ENCODE measurements around the gene GALNT7. TPM values are rescaled to one million over a fixed set of nuclear protein-coding genes. Genes with fewer than 3 reads are reported as not detected.

Gene GALNT7
- total RNA-seq, 1 donor from 2014 or later: 16.9 TPM

DNA sequence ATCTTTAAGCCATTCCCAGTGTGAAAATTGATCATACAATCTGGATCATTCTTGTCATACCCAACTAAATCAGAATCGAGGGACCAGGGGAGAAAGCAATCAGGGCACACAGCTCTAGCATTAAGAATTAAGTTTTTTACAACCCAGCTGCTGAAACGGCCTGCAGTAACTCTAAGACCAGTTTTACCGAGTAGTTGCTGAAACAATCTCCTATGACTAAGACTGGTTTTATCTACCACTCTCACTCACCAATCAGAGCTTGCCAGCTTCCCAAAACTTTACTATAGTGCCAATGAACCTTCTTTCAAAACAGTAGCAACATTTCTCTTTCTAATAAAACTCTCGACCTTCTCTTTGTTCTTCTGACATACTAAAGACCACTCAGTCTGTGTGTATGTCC is 199.3 kb downstream of the GALNT7 start:
- peaks cover 11% of the 10 kb centered on the region for H3K4me1 Mint-ChIP-seq
- no peak overlapping the region for H3K27ac Mint-ChIP-seq

DNA sequence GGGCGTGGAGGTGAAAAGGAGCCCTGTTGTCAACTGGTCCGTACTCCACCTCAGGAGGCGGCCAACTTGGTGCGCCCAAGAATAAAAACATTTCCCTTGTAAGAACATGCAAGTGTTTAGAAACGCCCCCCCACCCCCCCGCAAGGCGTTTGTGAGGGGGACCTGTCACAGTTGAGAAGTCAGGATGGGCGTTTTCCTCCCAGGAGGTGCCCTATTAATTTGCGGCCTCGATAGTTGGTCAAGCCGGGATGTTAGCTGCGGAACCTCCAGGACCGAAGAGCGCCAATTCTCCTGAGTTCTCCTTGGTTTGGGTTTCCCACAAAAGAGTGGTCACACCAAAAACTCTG is 201.5 kb downstream of the GALNT7 start:
- H3K27me3 Mint-ChIP-seq: no peaks in the 10 kb centered on the region
- POLR2A ChIA-PET: interaction anchor here (0.6 to 4.9 kb wide), 8 partner anchors 23 to 1153 kb away, joined by 3 to 270 read pairs (median 8); partner anchors contain the start of genes CEP44, FBXO8, GALNT7 and HMGB2
- H3K4me1 Mint-ChIP-seq: peaks cover 16% of the 10 kb centered on the region
- TF ChIP-seq, protein P1, sequence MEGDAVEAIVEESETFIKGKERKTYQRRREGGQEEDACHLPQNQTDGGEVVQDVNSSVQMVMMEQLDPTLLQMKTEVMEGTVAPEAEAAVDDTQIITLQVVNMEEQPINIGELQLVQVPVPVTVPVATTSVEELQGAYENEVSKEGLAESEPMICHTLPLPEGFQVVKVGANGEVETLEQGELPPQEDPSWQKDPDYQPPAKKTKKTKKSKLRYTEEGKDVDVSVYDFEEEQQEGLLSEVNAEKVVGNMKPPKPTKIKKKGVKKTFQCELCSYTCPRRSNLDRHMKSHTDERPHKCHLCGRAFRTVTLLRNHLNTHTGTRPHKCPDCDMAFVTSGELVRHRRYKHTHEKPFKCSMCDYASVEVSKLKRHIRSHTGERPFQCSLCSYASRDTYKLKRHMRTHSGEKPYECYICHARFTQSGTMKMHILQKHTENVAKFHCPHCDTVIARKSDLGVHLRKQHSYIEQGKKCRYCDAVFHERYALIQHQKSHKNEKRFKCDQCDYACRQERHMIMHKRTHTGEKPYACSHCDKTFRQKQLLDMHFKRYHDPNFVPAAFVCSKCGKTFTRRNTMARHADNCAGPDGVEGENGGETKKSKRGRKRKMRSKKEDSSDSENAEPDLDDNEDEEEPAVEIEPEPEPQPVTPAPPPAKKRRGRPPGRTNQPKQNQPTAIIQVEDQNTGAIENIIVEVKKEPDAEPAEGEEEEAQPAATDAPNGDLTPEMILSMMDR (IDR thresholded peaks at IDR 0.05): no peak
- intact Hi-C loops (cut with micrococcal nuclease): loop anchor here (1.0 to 5.0 kb wide), 5 partner anchors 36 to 913 kb away; partner anchors contain the start of genes CEP44, FBXO8 and HMGB2
- ATAC-seq (ENCODE audit: low read depth) (peak; percentile 19), DNase-seq (no peak)
- H3K36me3 Mint-ChIP-seq (ENCODE audit: low read depth): peaks cover 14% of the 10 kb centered on the region
- H3K9me3 Mint-ChIP-seq: no peaks in the 10 kb centered on the region
- peak overlapping the region; percentile 96 for H3K27ac Mint-ChIP-seq
- peak overlapping the region; percentile 100 for H3K4me3 Mint-ChIP-seq
- CTCF ChIA-PET: interaction anchor here (0.6 to 0.9 kb wide), 2 partner anchors 48 to 54 kb away, joined by 3 to 4 read pairs; no protein-coding TSS in a partner anchor

More for the DNA sequence above, 199.3 kb downstream of the GALNT7 start:
- H3K27me3 Mint-ChIP-seq: no peaks in the 10 kb centered on the region
- no peaks in the 10 kb centered on the region for H3K9me3 Mint-ChIP-seq
- ChIA-PET CTCF (no interaction called here), POLR2A (interaction anchor here (1.3 kb wide), 1 partner anchor 35 kb away, joined by 11 read pairs; the partner anchor contains the start of gene HMGB2)
- intact Hi-C loops (cut with micrococcal nuclease): no loop called here
- H3K36me3 Mint-ChIP-seq (ENCODE audit: low read depth): peaks cover 14% of the 10 kb centered on the region
- ATAC-seq (ENCODE audit: low read depth) (no peak), DNase-seq (no peak)
- TF ChIP-seq, protein P1 (IDR thresholded peaks at IDR 0.05): no peak
- no peak overlapping the region for H3K4me3 Mint-ChIP-seq

- H3K4me3 Mint-ChIP-seq: peak within 1 kb of the TSS; percentile 100
- DNase-seq (peak; percentile 84), ATAC-seq (ENCODE audit: low read depth) (peak; percentile 86)
- H3K36me3 Mint-ChIP-seq (ENCODE audit: low read depth): peaks cover 14% of the 10 kb centered on the region
- no peaks in the 10 kb centered on the region for H3K27me3 Mint-ChIP-seq
- no peaks in the 10 kb centered on the region for H3K9me3 Mint-ChIP-seq
- H3K4me1 Mint-ChIP-seq: peaks cover 16% of the 10 kb centered on the region
- ChIA-PET POLR2A (interaction anchor here (0.6 to 4.9 kb wide), 12 partner anchors 31 to 1152 kb away, joined by 3 to 270 read pairs (median 8); partner anchors contain the start of genes CEP44, FBXO8, GALNT7 and HMGB2), CTCF (interaction anchor here (0.6 to 1.8 kb wide), 2 partner anchors 52 to 54 kb away, joined by 3 to 7 read pairs; no protein-coding TSS in a partner anchor)
- intact Hi-C loops (cut with micrococcal nuclease): loop anchor here (1.0 to 5.0 kb wide), 5 partner anchors 36 to 913 kb away; partner anchors contain the start of genes CEP44, FBXO8 and HMGB2
- peak within 1 kb of the TSS; percentile 96 for H3K27ac Mint-ChIP-seq
- TF ChIP-seq, protein P1 (IDR thresholded peaks at IDR 0.05): no peak
Measured at GRCh38 chr4:173370477-173371291, 202.1 kb downstream of the GALNT7 start, which contains the start of gene SAP30. TSS of gene SAP30 (plus strand) at chr4:173370954. CDS start at chr4:173371183, 229 bp downstream.

- H3K27me3 Mint-ChIP-seq: no peaks in the 10 kb centered on the region
- peaks cover 14% of the 10 kb centered on the region for H3K36me3 Mint-ChIP-seq (ENCODE audit: low read depth)
- peak overlapping the region; percentile 63 for H3K27ac Mint-ChIP-seq
- CTCF ChIA-PET: interaction anchor here (0.9 to 1.8 kb wide), 2 partner anchors 49 to 53 kb away, joined by 3 to 7 read pairs; no protein-coding TSS in a partner anchor
- TF ChIP-seq, protein P1 (IDR thresholded peaks at IDR 0.05): no peak
- H3K9me3 Mint-ChIP-seq: no peaks in the 10 kb centered on the region
- DNase-seq: peak; percentile 38
- peak; percentile 6 for ATAC-seq (ENCODE audit: low read depth)
- H3K4me1 Mint-ChIP-seq: peaks cover 16% of the 10 kb centered on the region
- H3K4me3 Mint-ChIP-seq: peak overlapping the region; percentile 94
- intact Hi-C loops (cut with micrococcal nuclease): loop anchor here (2.0 to 5.0 kb wide), 2 partner anchors 45 to 136 kb away; no protein-coding TSS in a partner anchor
- POLR2A ChIA-PET: interaction anchor here (0.6 to 4.9 kb wide), 9 partner anchors 38 to 912 kb away, joined by 3 to 270 read pairs (median 4); partner anchors contain the start of genes CEP44, FBXO8, GALNT7 and HMGB2
Measured at GRCh38 chr4:173371292-173372192, 202.9 kb downstream of the GALNT7 start.

Other genes with a start within 250 kb of the GALNT7 start
- 63.2 and 63.9 TPM in 2 replicates for gene HMGB2, start 165.5 kb downstream of the GALNT7 start, total RNA-seq
- 2.1 TPM in 2 replicates for gene SAP30, start 202.1 kb downstream of the GALNT7 start, total RNA-seq
- gene SCRG1, start 230.3 kb downstream of the GALNT7 start, total RNA-seq: not detected in 2 replicates